SU-DHL-6 (cell line): ENCODE measurements around the gene HMCN2.

Experiments
- H2AFZ ChIP-seq: fragments of 200-600 bp; sonication (generic); 2 replicates; pipeline ENCODE4 v1.6.1; 2014; ENCODE audit warnings: low read depth, mild to moderate bottlenecking, moderate library complexity, mixed read lengths, antibody characterized with exemption, low read length; ENCODE audit not compliant: severe bottlenecking
- H3F3A ChIP-seq: fragments of 200-600 bp; shearing (Covaris generic); 2 replicates; pipeline ENCODE4 v1.6.0; 2016; ENCODE audit warnings: antibody characterized with exemption, mild to moderate bottlenecking; ENCODE audit not compliant: insufficient read depth
- H3K27ac ChIP-seq: fragments of 200-600 bp; sonication (generic); 2 replicates; pipeline ENCODE4 v1.5.1; 2016; ENCODE audit warnings: low read depth, mild to moderate bottlenecking, low read length, moderate library complexity, mixed read lengths
- H3K27me3 ChIP-seq: fragments of 200-600 bp; sonication (generic), shearing (Covaris generic); 2 replicates; pipeline ENCODE4 v1.6.0; 2014; ENCODE audit warnings: mild to moderate bottlenecking, low read length
- H3K36me3 ChIP-seq: fragments of 200-600 bp; sonication (generic); 2 replicates; pipeline ENCODE4 v1.6.1; 2014; ENCODE audit warnings: mild to moderate bottlenecking, low read length, mixed read lengths
- H3K4me2 ChIP-seq: fragments of 300-600, 200-600 bp; shearing (Covaris generic), sonication (generic); 2 replicates; pipeline ENCODE4 v1.6.0; 2014; ENCODE audit warnings: low read length, low read depth, mild to moderate bottlenecking; ENCODE audit not compliant: poor library complexity, severe bottlenecking
- H3K4me3 ChIP-seq: fragments of 200-600 bp; sonication (generic); 2 replicates; pipeline ENCODE4 v1.5.1; 2014; ENCODE audit warnings: antibody characterized with exemption, low read length, mild to moderate bottlenecking, mixed read lengths; ENCODE audit not compliant: insufficient read depth, poor library complexity, severe bottlenecking
- H3K79me2 ChIP-seq: fragments of 200-600 bp; sonication (generic); 2 replicates; pipeline ENCODE4 v1.6.1; 2014; ENCODE audit warnings: mild to moderate bottlenecking, low read length, moderate library complexity; ENCODE audit not compliant: insufficient read depth
- H3K9ac ChIP-seq: fragments of 200-600 bp; sonication (generic); 2 replicates; pipeline ENCODE4 v1.7.0; 2014; ENCODE audit warnings: mild to moderate bottlenecking, low read length
- H3K9me2 ChIP-seq: fragments of 200-600 bp; sonication (generic); replicated peaks from 2 replicates; pipeline ENCODE4 v1.6.1; 2014; ENCODE audit warnings: low read length; ENCODE audit not compliant: insufficient read depth
- H3K9me3 ChIP-seq: fragments of 200-600 bp; sonication (generic); 2 replicates; pipeline ENCODE4 v1.6.1; 2014; ENCODE audit warnings: low read length, mixed read lengths; ENCODE audit not compliant: insufficient read depth
- H4K20me1 ChIP-seq: fragments of 200-600 bp; sonication (generic); 2 replicates; pipeline ENCODE4 v1.6.1; 2014; ENCODE audit warnings: low read depth, mild to moderate bottlenecking, antibody characterized with exemption, low read length, moderate library complexity, mixed read lengths
- EZH2phosphoT487 ChIP-seq: fragments of 200-600 bp; sonication (generic), shearing (Covaris generic); conservative IDR thresholded peaks from 2 replicates; pipeline ENCODE4 v1.6.1; 2018; ENCODE audit warnings: mild to moderate bottlenecking, antibody characterized with exemption, low read length, moderate library complexity, mixed read lengths
- TF ChIP-seq, protein P1 (sequence below): fragments of 200-600 bp; sonication (generic); IDR thresholded peaks from one replicate; pipeline ENCODE4 v1.5.1; 2017; ENCODE audit warnings: antibody characterized with exemption, mild to moderate bottlenecking, low read length, moderate library complexity; ENCODE audit not compliant: insufficient read depth, poor library complexity, severe bottlenecking

HMCN2 gene

DNA sequence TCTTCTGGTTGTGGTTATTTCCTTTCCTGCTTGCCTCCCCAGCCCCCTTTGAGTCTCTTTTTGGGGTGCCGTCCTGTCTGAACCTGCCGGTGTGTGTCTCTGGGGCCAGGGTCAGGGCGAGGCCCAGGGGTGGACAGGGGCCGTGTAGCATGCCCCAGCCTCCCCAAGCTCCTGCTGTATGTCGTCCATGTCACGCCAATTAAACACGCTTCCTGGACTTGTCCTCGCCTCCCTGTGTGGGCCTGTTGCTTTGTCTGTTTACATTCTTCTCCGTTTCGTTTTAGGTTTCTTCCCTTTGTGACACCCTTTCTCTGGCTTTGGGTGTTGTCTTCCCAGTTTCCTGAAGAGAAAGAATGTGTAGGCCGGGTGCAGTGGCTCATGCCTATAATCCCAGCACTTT, 28.5 kb upstream of the HMCN2 start:
- Histone ChIP-seq H3K36me3 (no peaks in the 10 kb centered on the region), H3K4me3 (no peak overlapping the region), H3K9me3 (no peaks in the 10 kb centered on the region), H3K9ac (no peak overlapping the region), H3K27ac (no peak overlapping the region), H3K79me2 (no peaks in the 10 kb centered on the region), H3K9me2 (no peaks in the 10 kb centered on the region), H4K20me1 (no peaks in the 10 kb centered on the region), H3K4me2 (no peak overlapping the region), H3K27me3 (no peaks in the 10 kb centered on the region), H2AFZ (no peak overlapping the region), H3F3A (no peaks in the 10 kb centered on the region)
- TF ChIP-seq EZH2phosphoT487: no peak
- TF ChIP-seq, protein P1, sequence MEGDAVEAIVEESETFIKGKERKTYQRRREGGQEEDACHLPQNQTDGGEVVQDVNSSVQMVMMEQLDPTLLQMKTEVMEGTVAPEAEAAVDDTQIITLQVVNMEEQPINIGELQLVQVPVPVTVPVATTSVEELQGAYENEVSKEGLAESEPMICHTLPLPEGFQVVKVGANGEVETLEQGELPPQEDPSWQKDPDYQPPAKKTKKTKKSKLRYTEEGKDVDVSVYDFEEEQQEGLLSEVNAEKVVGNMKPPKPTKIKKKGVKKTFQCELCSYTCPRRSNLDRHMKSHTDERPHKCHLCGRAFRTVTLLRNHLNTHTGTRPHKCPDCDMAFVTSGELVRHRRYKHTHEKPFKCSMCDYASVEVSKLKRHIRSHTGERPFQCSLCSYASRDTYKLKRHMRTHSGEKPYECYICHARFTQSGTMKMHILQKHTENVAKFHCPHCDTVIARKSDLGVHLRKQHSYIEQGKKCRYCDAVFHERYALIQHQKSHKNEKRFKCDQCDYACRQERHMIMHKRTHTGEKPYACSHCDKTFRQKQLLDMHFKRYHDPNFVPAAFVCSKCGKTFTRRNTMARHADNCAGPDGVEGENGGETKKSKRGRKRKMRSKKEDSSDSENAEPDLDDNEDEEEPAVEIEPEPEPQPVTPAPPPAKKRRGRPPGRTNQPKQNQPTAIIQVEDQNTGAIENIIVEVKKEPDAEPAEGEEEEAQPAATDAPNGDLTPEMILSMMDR: no peak

DNA sequence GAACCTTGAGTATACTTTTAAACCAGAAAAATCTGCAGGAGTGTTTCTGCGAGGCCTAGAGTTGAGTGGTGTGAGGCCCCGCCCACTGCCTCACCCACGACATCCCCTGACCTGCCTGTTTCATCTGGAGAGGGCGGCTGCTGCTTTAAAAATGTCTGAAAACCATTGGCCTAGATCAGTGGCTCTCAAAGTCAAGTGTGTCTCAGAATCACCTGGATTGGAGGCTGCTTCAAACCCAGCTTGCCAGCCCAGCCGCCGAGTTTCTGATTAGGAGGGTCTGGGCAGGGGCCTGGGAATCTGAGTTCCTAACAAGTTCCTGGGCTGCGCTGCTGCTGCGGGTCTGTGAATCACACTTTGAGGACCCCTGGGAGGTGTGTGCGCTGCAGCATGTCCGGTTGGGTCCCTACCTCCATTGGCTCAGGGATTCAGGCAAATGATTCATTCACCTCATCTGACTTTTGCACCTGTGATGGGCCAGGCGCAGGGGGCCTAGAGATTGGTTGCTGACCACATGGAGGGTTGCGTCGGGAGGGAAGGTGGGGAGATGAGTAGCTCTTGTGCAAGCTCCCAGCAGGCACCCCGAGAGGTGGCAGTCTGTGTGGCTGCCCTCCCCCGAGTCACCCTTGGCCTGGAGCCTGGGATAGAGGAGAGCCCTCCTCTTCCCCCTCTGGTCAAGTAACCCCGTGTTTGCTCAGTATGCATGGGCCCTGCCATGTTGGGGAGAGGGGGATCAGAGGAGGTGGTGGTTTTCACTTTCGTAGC, 27.6 kb upstream of the HMCN2 start:
- Histone ChIP-seq H3K36me3 (no peaks in the 10 kb centered on the region), H4K20me1 (no peaks in the 10 kb centered on the region), H3K79me2 (no peaks in the 10 kb centered on the region), H3F3A (no peaks in the 10 kb centered on the region), H3K4me2 (no peak overlapping the region), H3K9me3 (no peaks in the 10 kb centered on the region), H3K9ac (no peak overlapping the region), H3K4me3 (no peak overlapping the region), H2AFZ (no peak overlapping the region), H3K9me2 (no peaks in the 10 kb centered on the region), H3K27ac (no peak overlapping the region), H3K27me3 (no peaks in the 10 kb centered on the region)
- no peak for TF ChIP-seq EZH2phosphoT487
- TF ChIP-seq, protein P1: no peak

DNA sequence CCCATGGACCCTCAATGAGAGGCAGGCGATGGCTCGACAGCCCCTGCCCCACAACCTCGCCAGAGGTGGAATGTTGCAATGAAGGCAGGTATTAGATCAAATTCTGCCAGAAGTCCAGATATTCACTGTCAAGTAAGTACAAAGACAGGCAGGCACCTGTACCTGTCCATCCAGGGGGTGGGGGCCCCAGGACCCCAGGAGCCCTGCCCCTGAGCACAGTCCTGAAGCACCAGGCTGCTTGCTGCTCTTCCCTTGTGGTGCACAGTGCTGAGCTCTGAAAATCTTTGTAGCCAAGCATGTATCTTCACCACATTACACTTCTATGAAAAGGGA, 26.2 kb upstream of the HMCN2 start:
- Histone ChIP-seq H2AFZ (peak overlapping the region; percentile 91), H3K4me2 (peak overlapping the region; percentile 33)
- TF ChIP-seq, protein P1: no peak
- TF ChIP-seq EZH2phosphoT487: no peak

More for the DNA sequence above, 26.2 kb upstream of the HMCN2 start:
- Histone ChIP-seq H3K4me3 (no peak overlapping the region), H3K9ac (no peak overlapping the region), H3K9me2 (no peaks in the 10 kb centered on the region), H3K27me3 (no peaks in the 10 kb centered on the region), H3K27ac (no peak overlapping the region), H3K79me2 (no peaks in the 10 kb centered on the region), H3F3A (no peaks in the 10 kb centered on the region), H4K20me1 (no peaks in the 10 kb centered on the region), H3K36me3 (no peaks in the 10 kb centered on the region), H3K9me3 (no peaks in the 10 kb centered on the region)
